ENCODE measurements around the gene HOXC6. TPM values are rescaled to one million over a fixed set of nuclear protein-coding genes. Genes with fewer than 3 reads are reported as not detected.
A peak's percentile ranks its signal among the peaks of the same experiment; 100 is the strongest.

The HOXC6 gene
- total RNA-seq, 1 donor from 2014 or later, result 1.1 TPM

DNA sequence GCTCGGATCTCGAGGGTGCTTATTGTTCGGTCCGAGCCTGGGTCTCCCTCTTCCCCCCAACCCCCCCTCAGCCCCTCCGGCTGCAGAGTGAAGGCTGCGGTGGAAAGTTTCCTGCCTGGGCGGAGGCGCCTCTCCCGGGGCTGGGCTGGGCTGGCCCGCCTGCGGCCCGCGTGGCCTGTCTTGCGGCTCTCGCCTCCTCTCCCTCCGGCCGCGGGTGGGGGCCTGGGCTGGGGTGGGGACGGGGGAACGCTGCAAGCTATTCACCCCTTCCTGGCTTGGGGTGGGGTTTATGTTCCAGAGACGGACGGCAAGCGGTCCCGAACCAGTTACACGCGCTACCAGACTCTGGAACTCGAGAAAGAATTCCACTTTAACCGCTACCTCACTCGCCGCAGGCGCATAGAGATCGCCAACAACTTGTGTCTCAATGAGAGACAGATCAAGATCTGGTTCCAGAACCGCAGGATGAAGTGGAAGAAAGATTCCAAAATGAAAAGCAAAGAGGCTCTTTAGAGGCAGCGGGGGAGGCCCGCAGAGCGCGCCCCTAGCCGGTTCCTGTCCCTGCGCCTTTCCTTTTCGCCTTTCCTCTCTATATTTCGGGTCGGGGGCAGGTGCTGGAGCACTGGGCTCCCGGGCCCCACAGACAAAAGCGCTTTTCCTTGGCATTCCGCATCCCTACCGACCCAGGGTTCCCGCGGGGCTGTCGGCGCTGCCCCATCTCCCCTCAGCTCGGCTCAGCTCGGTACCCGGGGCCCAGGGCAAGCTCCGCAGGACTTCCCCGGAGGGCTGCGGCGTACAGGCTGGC lies 5.9 kb downstream of the HOXC6 start:
- DNase-seq (ENCODE audit: low read depth), result no peak
- Histone ChIP-seq H3K4me3 (ENCODE audit: low read depth, low read length) (peak overlapping the region; percentile 27), H3K36me3 (ENCODE audit: control insufficient read depth, insufficient read depth, low read length) (no peaks in the 10 kb centered on the region), H3K27me3 (ENCODE audit: control insufficient read depth, insufficient read depth, low read length) (peaks cover 32% of the 10 kb centered on the region)
- TF ChIP-seq, protein P1, sequence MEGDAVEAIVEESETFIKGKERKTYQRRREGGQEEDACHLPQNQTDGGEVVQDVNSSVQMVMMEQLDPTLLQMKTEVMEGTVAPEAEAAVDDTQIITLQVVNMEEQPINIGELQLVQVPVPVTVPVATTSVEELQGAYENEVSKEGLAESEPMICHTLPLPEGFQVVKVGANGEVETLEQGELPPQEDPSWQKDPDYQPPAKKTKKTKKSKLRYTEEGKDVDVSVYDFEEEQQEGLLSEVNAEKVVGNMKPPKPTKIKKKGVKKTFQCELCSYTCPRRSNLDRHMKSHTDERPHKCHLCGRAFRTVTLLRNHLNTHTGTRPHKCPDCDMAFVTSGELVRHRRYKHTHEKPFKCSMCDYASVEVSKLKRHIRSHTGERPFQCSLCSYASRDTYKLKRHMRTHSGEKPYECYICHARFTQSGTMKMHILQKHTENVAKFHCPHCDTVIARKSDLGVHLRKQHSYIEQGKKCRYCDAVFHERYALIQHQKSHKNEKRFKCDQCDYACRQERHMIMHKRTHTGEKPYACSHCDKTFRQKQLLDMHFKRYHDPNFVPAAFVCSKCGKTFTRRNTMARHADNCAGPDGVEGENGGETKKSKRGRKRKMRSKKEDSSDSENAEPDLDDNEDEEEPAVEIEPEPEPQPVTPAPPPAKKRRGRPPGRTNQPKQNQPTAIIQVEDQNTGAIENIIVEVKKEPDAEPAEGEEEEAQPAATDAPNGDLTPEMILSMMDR (IDR thresholded peaks at IDR 0.05; ENCODE audit: insufficient read depth, low read length, poor library complexity, severe bottlenecking), result no peak

DNA sequence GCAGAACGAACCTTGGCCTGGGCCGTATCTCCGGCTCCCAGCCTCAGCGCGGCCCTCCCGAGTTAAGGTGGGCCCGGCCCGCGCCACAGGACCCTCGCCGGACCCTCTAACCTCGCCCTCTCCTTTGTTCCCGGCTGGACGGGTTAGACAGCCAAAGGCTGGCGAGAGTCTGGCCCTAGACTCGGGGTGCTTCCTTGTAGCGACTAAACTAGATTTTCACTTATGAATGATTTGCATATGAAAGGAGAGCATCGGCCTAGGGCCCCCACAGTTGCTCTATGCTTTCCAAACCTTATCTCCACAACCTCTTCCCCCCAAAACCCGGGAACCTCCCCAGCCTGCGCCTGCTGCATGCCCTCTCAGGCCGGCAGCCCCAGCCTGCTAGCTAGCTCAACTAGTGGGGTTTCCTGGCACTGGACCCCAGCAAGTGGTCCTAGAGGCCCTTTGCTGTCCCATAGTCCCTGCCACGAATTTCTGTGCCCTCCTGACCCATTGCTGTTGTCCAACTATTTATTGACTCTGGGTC lies 6.6 kb downstream of the HOXC6 start:
- Histone ChIP-seq H3K36me3 (ENCODE audit: control insufficient read depth, insufficient read depth, low read length) (no peaks in the 10 kb centered on the region), H3K4me3 (ENCODE audit: low read depth, low read length) (no peak overlapping the region), H3K27me3 (ENCODE audit: control insufficient read depth, insufficient read depth, low read length) (peaks cover 30% of the 10 kb centered on the region)
- TF ChIP-seq, protein P1 (IDR thresholded peaks at IDR 0.05; ENCODE audit: insufficient read depth, low read length, poor library complexity, severe bottlenecking), result no peak
- no peak for DNase-seq (ENCODE audit: low read depth)

DNA sequence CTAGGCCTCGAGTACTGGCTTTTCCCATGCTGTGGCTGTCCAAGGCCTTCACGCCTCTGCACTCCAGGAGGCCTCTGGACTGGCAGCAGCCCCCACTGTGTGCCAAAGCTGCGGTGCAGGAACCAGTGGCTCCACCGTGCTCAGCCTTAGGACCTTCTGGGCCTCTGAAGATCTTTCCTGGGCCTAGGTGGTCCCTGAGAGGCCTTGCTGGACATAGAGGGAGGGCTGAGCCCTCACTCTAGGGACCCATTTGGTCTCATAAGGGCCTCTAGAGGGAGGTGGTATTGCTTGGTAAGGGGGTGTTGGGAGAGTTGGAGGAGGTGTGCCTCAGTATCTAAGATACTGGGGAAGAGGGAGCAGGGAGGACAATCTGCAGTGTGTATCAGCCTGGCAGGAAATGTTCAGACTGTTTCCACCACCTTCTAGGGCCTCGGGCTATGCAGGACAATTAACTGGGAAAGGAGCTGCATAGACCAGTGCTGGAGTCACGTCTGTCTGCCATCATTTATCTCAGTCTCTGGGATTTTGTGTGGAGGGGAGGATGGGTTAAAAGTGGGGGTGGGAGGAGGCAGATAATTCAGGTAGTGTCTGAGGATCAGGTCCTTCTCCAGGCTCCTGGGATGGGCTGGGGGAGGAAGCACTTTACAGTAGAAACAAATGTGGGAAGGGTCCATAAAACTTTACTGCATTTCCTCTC lies 7.5 kb downstream of the HOXC6 start:
- TF ChIP-seq, protein P1 (IDR thresholded peaks at IDR 0.05; ENCODE audit: insufficient read depth, low read length, poor library complexity, severe bottlenecking), result no peak
- Histone ChIP-seq H3K27me3 (ENCODE audit: control insufficient read depth, insufficient read depth, low read length) (peaks cover 28% of the 10 kb centered on the region), H3K36me3 (ENCODE audit: control insufficient read depth, insufficient read depth, low read length) (no peaks in the 10 kb centered on the region), H3K4me3 (ENCODE audit: low read depth, low read length) (no peak overlapping the region)
- no peak for DNase-seq (ENCODE audit: low read depth)

DNA sequence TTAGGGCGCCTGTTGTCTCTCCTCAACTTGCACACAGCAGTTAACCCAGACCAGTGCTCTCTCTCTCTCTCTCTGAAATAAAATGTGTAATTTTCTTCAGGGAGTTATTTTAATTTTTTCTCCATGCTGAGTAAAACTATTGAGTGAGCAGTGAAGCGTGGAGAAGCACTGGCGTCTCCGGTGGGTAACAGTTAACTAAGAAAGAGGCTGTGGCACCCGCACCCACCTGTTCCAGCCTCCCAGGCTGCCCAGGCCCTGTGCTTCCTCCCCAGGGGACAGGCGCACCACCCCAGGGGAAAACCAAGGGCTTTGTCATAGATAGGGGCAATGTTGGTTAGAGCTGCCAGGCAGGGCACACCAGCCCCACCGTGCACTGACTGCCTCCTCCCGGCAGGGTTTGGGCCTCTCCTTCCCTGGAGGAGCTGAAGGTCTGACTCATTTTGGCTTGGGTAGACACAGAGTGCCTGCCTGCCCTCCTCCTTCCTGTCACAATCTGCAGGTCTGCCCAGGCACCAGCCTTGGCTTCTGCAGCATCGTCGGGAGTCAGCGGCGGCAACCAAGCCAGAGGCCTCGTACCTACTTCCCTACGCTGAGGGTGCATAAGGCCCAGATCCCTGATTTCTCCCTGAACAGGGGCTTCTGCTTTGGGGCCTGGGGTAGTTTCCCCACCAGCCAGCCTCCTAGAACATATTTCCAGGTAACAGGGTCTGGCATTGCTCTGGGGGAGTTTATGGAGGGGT lies 8.6 kb downstream of the HOXC6 start:
- no peak overlapping the region for H3K4me3 ChIP-seq (ENCODE audit: low read depth, low read length)
- H3K27me3 ChIP-seq (ENCODE audit: control insufficient read depth, insufficient read depth, low read length), result peaks cover 21% of the 10 kb centered on the region
- TF ChIP-seq, protein P1 (IDR thresholded peaks at IDR 0.05; ENCODE audit: insufficient read depth, low read length, poor library complexity, severe bottlenecking), result peak; percentile 55
- no peaks in the 10 kb centered on the region for H3K36me3 ChIP-seq (ENCODE audit: control insufficient read depth, insufficient read depth, low read length)
- DNase-seq (ENCODE audit: low read depth), result no peak

DNA sequence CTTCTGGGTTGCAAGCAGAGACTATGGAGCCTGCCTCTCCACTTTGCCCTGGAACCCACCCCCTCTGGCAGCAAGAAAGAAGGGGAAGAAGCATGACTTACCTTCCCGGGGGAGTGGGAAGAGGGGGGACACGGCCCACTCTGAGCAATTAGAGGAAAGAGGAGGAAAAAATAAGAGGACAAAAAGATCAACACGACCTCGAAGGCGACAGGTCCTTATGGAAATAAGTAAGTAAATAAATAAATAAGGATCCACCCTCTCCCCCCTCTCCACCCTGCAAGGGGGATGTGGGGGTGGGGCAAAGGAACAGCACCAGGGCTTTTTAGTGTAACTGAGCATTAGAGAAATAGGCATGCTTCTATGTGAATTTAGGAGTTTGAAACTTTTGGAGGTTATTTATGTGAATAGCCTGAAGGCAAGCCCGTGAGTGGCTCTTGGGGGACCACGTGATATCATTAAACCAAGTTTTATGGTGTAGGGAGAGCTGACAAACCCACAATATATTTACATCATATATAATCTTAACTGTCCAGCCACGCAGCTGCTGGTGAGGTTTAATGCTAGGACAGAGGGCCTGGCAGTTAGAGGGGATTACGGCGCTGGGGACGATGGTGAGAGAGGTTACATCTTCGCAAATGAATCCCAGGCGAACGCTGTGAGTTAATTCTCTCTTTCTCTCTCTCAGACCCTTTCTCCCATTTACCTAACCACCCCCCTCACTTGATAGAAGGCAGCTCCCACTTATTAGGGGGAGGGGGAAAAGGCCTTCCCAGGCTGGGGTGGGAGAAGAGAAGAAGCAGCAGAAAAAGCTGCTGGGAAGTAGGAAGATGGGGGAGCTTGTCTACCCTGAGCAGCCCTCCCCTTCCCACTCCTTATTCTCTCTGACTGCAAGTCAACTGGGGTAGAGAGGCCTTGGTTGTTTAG lies 9.4 kb downstream of the HOXC6 start:
- TF ChIP-seq, protein P1 (IDR thresholded peaks at IDR 0.05; ENCODE audit: insufficient read depth, low read length, poor library complexity, severe bottlenecking), result no peak
- Histone ChIP-seq H3K27me3 (ENCODE audit: control insufficient read depth, insufficient read depth, low read length) (peaks cover 19% of the 10 kb centered on the region), H3K36me3 (ENCODE audit: control insufficient read depth, insufficient read depth, low read length) (no peaks in the 10 kb centered on the region), H3K4me3 (ENCODE audit: low read depth, low read length) (no peak overlapping the region)
- DNase-seq (ENCODE audit: low read depth), result no peak

Measured in kidney epithelial cell (primary cell).